NCI-H774 (cell line): ENCODE measurements around the gene SRPRB.
"Not testable (repeated sequence)": the region's sequence is repeated elsewhere in the genome, so short reads cannot be mapped to it uniquely, and the experiment has no call there.

Experiments used
- DNase-seq: peaks from one replicate; lab custom pipeline; 2025; lab: John Stamatoyannopoulos, UW

Gene SRPRB

DNA sequence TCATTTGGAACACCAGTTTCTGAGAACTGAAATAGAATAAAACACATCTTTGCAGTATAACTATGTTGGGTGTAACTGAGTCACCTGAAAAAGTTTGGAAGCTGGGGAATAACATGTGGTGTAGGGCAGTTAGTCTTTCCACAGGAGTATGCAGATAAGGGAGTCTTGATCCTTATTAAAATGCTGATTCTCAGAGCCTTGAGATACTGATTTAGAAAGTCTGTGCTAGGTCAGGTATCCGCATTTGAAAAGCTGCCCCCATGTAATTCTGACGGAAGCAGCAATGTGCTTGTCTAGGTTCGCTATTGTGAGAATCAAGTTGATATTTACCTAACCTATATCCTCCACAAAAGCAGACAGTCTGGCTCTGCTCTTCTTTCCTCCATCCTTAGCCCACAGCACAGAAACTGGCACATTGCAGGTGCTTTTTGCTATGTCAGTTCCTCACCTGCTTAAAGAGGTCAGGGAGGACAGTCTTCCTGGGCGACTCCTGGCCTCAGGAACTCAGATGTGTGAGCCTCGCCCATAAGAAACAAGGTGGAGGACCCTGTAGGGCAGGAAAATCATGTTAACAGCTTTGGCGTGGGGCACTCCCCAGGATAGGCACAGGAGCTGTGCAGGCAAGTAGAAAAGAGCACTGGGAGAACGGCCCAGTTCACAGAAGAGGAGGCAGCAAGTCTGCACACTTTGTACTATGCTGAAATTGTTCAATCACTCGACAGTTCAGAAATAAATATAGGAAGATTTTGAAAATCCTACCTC lies 27.6 kb upstream of the SRPRB start:
- no peak for DNase-seq

DNA sequence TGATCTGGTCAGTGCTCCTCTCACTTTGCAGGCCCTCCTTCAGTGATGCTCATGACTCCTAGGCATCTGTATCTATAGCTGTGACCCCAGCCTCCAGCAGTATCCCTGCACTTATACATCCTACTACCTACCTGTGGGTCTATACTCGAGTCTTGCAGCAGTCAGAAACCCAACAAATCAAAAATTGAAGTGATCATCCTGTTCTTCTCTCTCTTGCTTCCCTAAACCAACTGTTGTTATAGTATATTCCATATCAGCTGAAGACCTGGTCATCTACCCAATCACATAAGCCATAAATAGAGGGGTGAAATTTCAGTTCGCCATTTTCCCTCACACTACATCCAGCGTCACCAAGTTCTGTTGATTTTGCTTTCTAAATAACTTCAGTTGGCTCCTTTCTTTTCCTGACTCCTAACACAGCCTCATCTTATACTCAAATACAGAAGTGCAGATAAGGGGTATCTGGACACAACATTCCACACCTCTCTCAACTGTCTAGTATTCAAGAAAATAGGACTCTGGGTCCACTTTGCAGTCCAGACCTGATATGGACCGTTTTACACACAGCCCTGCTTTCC lies 25.9 kb upstream of the SRPRB start:
- DNase-seq = no peak

DNA sequence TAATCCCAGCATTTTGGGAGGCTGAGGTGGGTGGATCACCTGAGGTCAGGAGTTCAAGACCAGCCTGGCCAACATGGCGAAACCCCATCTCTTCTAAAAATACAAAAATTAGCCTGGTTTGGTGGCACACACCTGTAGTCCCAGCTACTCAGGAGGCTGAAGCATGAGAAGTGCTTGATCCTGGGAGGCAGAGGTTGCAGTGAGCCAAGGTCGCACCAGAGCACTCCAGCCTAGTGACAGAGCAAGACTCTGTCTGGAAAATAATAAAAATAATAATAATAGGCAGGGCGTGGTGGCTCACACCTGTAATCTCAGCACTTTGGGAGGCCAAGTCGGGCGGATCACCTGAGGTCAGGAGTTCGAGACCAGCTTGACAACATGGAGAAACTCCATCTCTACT lies 24.9 kb upstream of the SRPRB start:
- not testable (repeated sequence) for DNase-seq

DNA sequence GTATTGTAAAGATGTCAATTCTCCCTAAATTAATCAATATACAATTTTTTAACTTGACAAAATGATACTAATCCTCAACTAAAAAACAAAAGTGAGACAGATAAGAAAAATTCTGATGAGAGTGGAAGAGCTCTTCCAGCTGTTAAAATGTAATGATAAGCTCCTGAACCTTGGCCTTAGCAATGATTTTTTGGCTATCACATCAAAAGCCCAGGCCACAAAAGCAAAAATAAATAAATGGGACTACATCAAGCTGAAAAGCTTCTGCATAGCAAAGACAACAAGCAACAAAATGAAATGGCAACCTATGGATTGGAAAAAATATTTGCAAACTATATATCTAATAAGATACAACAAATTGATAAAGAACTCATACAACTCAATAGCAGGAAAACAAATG lies 24.0 kb upstream of the SRPRB start:
- DNase-seq = no peak

DNA sequence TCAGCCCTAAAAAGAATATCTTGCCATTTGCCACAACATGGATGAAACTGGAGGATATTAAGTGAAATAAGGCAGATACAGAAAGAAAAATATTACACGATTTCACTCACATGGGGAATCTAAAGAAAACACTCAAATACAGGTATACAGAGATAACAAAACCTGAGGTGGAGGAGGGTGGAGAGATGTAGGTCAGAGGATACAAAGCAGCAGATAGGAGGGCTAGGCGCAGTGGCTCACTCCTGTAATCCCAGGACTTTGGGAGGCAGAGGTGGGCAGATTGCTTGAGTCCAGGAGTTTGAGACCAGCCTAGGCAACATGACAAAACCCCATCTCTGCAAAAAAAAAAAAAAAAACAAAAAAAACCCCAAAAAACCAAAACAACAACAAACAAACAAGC lies 23.2 kb upstream of the SRPRB start:
- no peak for DNase-seq

DNA sequence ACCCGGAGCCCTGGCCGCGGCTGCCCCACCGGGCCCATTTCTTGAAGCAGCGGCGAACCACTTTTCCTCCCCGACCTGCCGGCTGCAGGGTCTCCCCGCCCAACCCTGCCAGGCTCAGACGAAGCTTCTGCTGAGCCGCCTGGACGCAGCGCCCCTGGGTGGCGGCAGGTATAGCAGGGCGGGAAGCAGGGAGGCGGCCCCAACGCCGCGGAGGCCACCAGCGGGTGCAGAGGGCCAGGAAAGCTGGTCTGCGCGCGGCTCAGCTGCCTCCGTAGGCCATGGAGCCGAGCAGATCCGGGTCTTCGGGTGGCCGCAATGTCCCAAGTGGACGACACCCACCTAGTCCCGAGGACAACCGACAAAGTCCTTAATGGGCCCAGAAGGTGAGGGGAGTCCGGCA lies 21.9 kb upstream of the SRPRB start:
- no peak for DNase-seq

DNA sequence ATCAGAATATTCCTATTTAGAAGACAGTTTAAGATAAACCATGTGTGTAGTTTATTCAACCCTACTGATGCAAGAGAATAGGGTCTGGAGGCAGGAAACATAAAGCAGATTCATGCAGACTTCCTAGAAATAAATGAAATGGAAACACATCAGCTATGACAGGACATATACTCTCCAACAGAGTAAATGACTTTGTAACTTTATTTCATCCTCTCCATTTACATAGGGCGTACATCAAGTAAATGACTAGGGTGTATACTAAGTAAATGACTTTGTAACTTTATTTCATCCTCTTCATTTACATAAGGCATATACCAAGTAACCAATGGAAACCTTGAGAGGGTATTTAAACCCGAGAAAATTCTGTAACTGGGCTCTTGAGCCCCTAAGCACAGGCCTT lies 17.6 kb upstream of the SRPRB start:
- no peak for DNase-seq

DNA sequence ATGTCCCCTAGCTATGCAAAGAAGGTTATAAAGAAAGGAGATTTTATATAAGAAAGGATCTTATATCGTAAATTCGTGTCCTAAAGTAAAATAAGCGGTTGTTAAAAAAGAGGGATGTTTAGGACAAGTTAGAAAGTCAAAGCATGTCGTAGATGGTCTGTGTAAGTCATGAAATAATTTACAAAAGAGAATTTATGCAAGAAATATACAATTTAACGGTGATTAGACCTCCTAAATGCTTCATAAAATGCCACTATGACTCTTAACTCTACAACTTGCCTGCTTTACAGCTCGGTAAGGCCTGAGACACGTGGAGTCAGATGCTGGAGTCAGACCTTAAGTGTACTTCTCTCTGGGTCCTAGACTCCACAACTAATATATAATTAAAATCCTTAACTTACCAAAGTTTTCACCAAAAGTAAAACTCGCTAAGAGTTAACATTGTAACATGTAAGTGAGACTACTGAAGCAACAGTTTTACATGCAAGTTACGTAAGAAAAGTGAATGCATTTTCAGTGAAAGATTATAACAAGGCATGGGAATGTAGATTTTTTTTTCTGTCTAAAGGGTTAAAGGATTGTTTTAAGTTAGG lies 13.3 kb upstream of the SRPRB start:
- DNase-seq = no peak

DNA sequence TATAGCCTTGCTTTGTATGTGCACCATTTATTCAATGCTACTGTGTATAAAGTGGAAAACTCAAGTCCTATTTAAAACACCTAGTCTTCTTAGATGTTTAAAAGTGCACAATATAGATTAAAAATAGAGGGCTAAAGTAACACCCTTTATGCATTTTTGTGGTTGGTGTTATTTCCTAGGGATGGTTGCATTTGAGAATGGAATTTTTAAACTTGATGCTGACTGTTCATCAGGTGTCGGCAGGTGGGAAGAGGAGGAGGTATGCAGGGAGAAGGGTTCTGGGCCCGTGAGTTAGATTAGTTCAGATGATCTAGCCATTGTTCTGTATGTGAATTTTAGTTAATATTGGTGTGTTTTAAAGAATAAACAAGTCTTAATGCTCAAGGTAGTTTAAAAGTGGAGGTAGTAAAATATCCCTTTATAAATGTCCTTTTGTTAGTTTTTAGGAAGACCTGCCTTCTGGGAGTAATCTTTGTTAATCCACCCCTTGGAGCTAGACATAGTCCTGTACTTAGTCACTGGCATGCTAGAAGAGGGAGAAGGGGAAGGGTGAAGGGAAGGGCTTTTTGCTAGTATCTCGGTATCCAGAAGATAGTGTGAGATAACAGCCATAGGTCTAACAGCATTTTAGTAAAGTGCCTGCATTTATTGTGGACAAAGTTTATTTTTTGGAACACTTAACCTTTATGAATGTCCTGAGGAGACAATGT lies 8.1 kb upstream of the SRPRB start:
- no peak for DNase-seq

DNA sequence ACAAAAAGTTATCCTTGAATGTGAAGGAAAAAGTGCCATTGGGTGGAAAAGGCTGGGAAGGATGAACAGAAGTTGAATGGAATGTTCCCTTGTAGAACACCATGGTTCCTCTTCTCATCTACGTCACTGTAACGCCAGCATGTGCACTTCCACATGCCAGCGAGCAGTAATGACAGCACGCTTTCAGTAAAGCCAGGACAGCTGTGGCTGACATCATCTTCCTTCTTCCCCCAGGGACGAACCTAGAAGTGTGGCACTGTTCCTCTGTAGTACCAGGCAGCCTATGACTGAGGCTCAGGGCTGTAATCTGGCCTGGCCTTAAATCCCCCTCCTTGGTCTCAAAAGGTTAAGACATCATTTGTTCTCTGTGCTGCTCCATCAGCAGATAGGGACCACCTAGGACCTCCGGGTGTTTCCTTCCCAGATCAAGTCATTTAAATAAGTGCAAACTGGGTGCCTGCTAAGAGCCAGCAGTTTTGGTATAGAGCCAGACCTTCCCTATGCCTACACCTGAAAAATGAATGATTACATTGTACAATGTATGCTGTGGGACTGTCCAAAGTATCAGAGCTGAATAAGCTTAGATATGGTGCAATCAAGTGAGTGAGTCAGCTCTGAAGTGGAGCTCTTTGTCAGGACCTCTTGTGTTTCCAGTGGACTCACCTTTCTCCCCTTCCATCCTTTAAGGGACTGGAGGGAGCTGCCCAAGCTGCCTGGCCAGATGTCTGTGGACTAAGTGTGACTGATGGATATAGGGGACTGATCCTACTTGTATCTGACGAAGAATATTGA lies 5.6 kb upstream of the SRPRB start:
- no peak for DNase-seq

DNA sequence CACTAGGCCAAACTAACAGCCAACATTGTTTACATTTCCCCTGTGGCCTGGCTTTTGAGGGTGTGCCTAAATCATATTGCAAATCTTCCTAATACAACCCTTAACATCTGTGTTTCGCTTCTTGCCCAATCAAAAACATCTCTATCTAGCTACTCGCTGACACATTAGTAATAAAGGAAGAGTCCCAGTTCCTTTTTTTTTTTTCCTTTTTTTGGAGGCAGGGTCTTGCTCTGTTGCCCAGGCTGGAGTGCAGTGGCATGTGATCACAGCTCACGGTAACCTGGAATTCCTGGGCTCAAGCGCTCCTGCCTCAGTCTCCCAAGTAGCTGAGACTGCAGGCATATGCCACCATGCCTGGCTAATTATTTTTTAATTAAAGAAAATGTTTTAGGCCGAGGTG lies 2.1 kb upstream of the SRPRB start:
- DNase-seq = no peak

DNA sequence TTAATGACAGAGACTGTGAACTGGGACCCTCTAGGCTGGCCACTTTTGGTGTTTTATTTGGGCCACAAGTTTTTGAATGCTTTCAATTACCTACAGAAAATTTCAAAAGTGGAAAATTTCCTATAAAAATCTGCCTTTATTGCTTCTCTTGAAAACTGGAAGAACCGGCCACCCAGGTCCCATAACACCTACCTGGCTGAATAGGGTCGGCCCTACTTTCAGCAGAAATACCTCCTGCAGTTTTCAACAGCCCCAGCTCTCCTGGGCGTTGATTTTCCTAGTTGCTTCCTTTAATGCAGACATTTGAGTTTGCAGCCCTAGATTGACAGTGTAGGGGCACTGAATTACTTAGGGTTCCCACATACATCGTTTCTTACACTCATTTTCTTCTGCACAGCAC lies 719 bp upstream of the SRPRB start:
- DNase-seq = no peak

DNA sequence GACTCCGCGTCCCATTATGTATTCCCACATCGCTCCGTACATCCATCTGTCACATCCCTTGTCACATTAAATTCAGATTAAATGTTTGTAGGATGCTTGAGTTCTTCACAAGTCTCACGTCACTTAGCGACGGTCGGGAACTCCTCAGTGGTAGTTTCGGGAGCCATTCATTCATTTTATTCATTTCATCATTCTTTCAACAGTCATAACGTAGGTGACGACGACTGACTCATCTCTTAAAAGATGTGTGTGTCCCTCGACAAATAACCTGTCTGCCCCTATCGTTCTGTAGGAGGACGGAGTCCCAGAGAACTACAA lies 272 bp upstream of the SRPRB start:
- DNase-seq = no peak

DNA sequence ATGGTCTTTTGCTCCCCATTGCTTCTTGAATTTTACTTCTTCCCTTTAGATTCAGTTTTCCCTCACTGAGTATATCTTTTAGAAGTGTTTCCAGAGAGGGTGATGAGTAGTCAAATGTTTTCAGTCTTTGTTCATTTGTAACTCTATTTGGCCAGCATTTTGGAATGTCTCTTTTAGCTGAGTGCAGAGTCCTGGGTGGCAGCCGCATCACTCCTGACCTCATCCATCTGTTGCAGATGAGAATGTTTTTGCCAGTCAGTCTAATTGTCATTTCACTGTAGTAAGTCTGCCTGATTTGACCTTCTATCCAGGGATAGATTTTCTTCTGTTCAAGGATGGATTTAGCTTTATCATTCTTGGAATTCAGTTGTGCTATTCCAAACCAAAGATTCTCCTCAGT lies 7.3 kb downstream of the SRPRB start:
- no peak for DNase-seq

DNA sequence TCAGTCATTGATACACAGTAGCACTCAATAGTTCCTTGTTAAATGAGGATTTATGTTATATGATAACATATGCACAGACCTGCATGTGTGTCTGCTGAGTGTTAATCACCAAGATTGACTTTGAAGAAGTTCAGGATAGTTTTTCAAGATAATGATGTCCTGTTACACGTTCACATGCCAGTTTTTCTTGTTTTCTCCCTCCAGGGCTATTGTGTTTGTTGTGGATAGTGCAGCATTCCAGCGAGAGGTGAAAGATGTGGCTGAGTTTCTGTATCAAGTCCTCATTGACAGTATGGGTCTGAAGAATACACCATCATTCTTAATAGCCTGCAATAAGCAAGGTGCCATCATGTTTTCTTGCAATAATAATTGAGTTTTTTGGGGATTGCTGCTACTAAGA lies 9.8 kb downstream of the SRPRB start:
- no peak for DNase-seq

DNA sequence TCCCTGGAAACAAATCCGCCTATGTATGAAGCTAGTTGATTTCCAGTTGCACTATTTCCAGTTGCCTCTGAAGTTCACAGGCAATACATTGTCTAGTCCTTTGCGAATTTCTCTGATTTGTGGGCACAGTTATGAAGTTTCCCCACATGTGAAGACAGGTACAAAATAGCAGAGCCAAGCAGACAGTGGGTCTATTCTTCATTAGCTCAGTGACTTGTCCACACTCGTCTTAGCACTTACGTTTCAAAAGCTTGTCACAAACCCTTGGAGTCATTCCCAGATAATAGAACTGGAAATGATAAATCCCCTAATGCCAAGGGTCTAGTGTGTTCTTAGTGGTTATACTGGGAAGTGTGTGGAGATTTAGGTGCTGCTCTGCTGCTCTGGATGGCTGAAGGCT lies 14.5 kb downstream of the SRPRB start:
- DNase-seq = no peak

DNA sequence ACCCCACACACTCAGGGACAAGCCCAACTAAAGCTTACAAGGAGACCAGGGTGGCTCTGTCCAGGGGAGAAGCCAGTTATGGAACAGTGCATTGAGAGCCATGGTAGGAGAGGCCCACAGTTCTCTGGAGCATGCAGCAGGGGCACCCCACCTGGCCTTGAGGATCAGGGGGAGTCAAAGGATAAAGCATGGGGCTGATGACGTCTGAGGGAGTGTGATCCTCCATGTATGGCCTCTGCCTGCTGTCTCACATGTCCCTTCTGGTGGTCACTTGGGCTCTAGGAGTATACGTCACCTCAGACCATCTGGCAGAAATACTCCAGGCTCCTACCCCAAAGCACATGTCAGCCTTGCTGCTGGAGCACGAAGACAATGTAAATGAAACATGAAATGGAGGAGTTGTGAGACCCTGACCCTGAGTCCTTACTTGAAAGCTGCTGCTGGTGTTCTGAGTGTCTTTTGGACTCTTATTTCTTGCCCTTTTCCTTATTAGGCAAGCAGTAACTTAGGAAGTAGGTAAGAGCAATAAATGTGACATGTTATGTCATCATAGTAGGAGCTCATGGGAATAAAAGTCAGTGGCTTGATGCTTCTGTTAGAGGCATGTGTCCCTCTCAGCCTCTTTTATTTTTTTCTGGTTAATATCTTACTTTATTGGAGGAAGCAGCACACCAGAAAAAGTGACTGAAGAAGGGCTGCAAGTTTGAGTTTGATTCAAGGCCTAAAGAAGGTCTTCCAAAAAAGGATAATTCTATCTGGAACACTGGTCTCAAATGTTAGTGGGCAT lies 15.5 kb downstream of the SRPRB start:
- DNase-seq = no peak

DNA sequence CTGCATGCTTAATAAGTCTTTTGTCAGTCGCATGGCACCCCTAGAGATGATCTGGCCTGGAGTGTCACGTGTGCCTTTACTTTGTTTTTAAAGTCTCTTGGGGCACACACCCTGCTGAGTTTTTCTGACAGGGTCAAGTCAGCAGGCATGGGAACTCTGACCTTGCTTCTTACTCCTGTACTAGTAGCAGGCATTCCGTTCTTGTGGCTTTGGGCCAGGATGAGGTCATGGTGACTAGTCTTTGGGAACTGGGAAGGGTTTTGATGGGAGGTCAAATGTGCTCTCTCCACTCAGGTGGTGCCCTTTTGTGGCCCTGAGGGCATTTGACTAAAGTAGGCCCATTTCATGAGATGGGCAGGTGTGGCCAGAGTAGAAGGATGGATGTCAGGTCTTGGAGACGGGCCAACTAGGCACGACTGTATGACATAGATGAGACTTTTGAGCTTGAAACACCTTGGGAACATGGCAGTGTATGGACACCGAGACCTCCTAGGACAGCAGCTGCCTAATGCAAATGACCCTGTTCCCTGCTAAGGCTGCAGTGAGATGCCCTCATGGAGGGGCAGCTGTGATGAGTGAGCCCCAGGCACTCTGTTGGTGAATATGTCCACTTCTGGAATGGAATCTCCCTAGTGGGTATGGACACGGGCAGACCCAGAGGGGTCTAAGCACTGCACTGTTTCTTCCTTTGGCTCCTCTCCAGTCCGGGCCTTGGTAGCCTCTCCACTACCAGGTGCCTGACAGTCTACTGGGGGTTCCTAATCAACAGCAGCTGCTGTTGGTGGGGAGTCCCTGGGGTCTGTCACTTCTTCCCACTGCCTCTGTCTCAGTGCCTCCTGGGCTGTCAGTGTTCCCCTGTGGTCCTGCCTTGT lies 16.4 kb downstream of the SRPRB start:
- peak; percentile 20 for DNase-seq

DNA sequence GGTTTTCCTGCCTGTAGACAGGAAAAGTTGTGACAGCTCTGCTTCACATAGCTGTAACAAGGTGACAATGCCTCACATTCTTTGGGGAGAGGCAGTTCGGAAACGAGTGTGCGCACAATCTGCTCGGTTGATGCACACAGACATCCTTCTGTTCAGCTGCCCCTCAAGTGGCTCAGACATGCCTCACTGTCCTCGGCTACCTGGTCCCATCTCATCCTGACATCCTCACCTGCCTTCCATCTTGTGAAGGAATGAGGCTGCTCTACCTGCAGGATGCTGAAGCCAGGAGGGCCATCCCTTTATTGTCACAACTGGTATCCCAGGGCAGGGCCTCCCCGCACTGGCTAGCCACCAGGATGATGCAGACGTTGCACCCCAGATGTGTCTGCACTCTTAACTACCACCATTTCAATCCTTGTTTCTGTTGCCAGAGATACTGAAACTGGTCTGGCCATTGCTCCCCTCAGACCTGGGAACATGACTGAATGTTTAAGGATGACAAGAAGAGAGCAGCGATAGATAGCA lies 19.4 kb downstream of the SRPRB start:
- DNase-seq = no peak

DNA sequence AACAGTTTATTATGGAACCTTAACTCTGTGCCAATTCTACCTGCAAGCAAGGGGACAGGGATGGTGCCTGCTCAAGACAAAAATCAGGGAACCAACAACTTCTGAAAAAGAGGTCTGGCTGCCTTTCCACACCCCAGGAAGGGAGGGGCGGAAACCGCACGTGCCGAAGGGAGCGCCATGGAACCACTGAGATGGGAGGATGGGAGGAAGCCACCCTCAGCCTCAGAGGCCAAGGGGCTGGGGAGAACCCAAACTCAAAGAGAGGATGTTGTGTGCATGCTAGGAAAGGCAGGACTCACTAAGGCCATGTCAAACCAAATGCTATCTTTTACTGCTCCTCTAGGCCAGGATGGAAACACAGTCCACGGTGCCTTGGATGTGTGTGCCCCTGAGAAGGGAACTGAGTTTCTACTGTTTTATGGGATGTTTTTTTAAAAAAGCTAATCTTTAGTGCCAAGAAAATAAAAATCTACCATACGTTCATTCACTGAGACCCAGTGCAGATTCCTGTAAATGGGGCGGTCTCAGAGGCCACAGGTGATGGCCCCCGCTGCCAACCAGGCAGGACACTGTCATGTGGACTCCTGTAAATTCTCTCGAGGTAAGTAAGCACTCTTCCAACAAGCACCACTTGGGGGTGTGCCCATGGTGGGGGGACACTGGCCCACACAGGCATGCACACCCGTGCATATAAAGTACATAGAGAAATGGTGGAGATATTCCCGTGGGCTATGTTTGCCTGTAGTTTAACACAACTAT lies 20.5 kb downstream of the SRPRB start:
- DNase-seq = no peak
